K562 (cell line): ENCODE data around the gene SLC43A1.

Experiments used
- ERF ChIP-seq: fragments of 450-650 bp; formaldehyde crosslinking; IDR thresholded peaks from 2 replicates; pipeline ENCODE4 v1.4.0; 2020; ENCODE audit warnings: mild to moderate bottlenecking, mixed read lengths
- ZNF24 ChIP-seq: fragments of 450-650 bp; IDR thresholded peaks from 2 replicates; pipeline ENCODE4 v1.6.1; 2016
- TF ChIP-seq, protein P1 (sequence below): sonication (generic); formaldehyde crosslinking; IDR thresholded peaks from 2 replicates; pipeline ENCODE4 v1.8.0; 2022; ENCODE audit warnings: missing genetic modification reagents, mild to moderate bottlenecking, moderate library complexity, borderline replicate concordance

DNA sequence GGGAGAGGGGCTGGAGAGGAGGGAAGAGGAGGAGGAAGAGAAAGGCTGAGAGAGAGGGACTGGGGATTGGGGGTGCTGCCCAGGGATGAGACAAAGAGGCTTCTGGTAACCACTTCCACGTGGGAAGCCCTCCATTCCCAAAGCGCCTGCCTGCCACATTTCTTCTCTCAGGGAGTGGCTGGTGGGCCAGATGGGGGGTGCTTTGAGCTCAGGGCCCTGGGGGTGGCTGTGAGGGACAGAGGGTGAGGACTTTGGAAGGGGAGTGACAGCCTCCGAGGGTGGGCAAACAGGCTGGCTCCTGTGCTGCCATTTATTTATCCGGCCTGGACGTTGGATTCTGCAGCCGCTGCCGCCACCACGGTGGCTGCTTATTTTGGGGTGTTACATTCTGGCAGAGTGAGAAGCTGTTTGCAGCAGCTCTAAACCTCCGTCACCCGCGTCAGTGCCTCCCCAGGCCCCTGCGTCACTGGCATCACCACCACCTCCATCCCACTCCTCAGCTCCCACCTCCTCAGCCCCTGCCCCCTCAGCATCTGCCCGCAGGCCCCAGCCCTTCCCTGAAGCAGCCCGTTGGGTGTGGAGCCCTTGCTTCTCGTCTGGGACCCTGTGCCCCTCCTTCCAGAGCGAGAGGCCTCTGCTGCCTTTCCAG is 53.5 kb downstream of the SLC43A1 start:
- TF ChIP-seq ERF (CRISPR knock-in tag) (no peak), ZNF24 (no peak)
- TF ChIP-seq, protein P1, sequence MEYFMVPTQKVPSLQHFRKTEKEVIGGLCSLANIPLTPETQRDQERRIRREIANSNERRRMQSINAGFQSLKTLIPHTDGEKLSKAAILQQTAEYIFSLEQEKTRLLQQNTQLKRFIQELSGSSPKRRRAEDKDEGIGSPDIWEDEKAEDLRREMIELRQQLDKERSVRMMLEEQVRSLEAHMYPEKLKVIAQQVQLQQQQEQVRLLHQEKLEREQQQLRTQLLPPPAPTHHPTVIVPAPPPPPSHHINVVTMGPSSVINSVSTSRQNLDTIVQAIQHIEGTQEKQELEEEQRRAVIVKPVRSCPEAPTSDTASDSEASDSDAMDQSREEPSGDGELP (CRISPR knock-in tag), result no peak
